Measurements from ENCODE around the gene WSCD1.

Gene WSCD1

GRCh38 chr17:6135996-6136395 is 65.8 kb downstream of the WSCD1 start:
- no peak overlapping the region for H3K4me3 ChIP-seq (ENCODE audit: low read length)
- no peak for TF ChIP-seq CTCF (conservative IDR thresholded peaks at IDR 0.05; ENCODE audit: low read length)
- no peak for DNase-seq (ENCODE audit: low read depth)

- DNase-seq (ENCODE audit: low read depth) = no peak
- no peak for TF ChIP-seq CTCF (conservative IDR thresholded peaks at IDR 0.05; ENCODE audit: low read length)
- no peak overlapping the region for H3K4me3 ChIP-seq (ENCODE audit: low read length)
Measured at GRCh38 chr17:6137716-6138502, 67.7 kb downstream of the WSCD1 start.

- no peak for DNase-seq (ENCODE audit: low read depth)
- TF ChIP-seq CTCF (conservative IDR thresholded peaks at IDR 0.05; ENCODE audit: low read length) = no peak
- H3K4me3 ChIP-seq (ENCODE audit: low read length) = no peak overlapping the region
Measured at GRCh38 chr17:6138761-6139446, 68.7 kb downstream of the WSCD1 start.

GRCh38 chr17:6139447-6139832 is 69.3 kb downstream of the WSCD1 start:
- no peak for DNase-seq (ENCODE audit: low read depth)
- TF ChIP-seq CTCF (conservative IDR thresholded peaks at IDR 0.05; ENCODE audit: low read length) = no peak
- no peak overlapping the region for H3K4me3 ChIP-seq (ENCODE audit: low read length)

- no peak for DNase-seq (ENCODE audit: low read depth)
- TF ChIP-seq CTCF (conservative IDR thresholded peaks at IDR 0.05; ENCODE audit: low read length) = no peak
- H3K4me3 ChIP-seq (ENCODE audit: low read length) = no peak overlapping the region
Measured at GRCh38 chr17:6140188-6140587, 70.0 kb downstream of the WSCD1 start.

GRCh38 chr17:6140728-6141330 is 70.7 kb downstream of the WSCD1 start:
- no peak for DNase-seq (ENCODE audit: low read depth)
- TF ChIP-seq CTCF (conservative IDR thresholded peaks at IDR 0.05; ENCODE audit: low read length) = no peak
- no peak overlapping the region for H3K4me3 ChIP-seq (ENCODE audit: low read length)

Measured in AG10803 (cell line).